ENCODE results near the gene GNG11. TPM values are rescaled to one million over a fixed set of nuclear protein-coding genes. Genes with fewer than 3 reads are reported as not detected.

GNG11 gene
- total RNA-seq, 1 donor from 2014 or later: 170 TPM

DNA sequence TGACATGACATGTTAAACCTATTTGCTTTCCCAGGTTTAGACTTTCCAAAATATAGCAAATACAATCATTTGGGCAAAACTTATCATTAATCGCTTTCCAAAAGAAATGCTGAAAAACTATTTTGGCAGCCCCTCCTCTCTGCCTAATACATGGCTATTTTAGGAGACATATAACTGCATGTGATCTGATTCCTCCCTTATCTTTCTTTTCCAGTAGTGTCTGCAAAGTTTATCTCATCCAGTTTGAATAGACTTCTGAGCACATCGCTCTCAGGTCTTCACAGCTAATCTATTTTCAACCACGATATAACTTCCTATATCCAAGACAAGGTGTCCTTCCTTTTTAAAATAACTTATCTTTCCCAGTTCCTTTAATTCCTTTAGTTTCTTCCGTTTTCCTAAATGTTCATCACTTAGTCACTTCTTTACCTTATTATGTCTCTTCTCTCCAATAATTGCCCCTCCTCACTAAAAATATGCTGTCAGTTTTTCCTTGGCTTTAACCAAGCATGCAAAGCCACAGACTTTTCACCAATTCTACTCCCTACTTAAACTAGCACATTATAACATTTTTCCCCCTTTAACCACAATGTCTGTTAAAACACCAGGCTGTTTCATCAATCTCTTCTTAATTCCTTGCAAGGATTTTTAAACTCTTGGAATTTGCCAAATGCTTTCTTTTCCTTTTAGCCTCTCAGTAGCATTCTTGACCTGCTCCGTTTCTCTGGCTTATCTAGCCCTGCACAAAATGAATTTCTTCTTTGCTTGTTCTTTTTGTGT lies 24.4 kb downstream of the GNG11 start:
- no peak for DNase-seq (ENCODE audit: low read depth, low spot score)

DNA sequence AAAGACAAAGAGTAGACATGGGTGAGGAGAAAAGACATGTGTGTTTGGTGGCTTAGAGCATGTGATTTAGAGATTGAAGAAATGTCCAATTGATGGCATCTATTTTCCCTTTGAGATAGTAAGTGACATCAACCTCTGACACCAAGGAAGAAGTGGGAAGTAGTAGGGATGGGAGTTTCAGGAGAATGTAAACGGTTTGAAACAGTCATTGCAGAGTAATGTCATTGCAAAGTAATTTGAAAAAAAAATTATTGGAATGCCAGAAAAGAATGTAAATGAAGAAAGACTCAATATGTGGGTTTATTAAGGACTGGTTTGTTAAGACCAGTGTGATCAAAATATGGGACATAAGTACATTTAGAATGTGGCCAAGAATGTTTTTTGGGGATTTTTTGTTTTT lies 26.6 kb downstream of the GNG11 start:
- DNase-seq (ENCODE audit: low read depth, low spot score): no peak

DNA sequence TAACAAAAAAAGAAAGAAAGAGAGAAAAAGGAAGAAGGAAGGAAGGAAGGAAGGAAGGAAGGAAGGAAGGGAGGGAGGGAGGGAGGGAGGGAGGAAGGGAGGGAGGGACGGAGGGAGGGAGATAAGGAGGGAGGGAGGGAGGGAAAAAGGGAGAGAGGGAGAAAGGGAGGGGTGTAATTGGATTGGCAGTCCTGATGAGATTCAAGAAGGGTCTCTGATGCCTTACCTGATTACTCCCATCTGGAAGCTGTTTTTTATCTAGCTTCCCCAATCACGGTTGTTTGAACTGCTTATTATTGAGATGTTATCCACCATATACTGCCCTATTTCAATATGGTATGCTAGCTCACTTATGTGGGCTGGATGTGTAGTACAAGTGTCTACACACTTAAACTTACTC lies 27.3 kb downstream of the GNG11 start:
- no peak for DNase-seq (ENCODE audit: low read depth, low spot score)

DNA sequence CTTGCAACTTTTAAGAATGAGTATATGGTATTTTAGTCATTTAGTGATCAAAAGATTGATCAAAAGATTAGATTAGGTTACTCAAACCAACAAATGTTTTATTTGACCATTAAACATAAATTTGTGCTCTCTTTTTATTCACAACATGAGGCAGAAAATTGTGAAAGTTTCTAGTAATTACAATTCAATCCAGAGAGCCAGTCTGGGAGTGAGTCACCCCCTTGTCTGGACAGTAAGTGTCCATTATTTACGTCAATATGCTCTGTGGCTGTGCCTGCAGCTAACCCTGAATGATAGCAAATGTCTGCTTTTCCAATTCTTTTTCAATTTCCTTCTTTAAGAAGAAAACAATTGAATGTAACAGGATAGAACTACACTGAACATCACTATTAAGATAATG lies 27.9 kb downstream of the GNG11 start:
- peak; percentile 48 for DNase-seq (ENCODE audit: low read depth, low spot score)

DNA sequence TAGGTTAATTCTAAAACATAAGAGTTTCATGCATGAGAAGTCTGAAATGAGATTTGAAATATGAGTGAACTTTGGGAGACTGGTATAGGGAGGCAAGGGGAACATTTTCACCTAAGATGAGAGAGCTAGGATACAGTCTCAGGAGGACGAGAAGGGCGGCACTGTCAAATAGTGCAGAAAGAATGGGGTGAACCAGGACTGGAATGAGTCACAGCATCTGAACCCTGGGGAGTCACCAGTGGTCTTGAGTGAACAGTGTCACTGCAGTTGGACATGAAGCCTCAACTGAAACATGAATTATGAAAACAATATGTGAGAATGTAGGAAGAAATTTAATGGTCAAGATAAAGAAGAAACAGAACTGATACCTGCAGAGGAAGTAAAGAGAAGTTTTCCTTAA lies 33.8 kb downstream of the GNG11 start:
- DNase-seq (ENCODE audit: low read depth, low spot score): no peak

DNA sequence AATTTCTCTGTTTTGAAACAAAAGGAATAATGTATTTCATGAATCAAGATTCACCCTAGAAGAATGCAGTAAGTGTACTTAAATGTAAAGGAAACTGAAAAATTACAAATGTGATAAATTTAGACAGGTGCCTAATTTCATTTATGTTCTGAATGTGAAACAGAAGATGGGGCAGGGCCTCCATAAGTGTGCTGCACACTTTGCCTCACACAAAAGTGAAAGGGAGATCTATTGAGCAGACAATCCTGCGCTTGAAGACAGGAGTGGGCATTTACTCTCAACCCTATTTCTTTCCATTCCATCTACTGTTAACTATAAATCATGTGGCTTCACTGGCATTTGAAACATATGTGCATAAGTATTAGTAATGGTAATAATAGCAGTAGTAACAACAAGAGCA lies 36.2 kb downstream of the GNG11 start:
- no peak for DNase-seq (ENCODE audit: low read depth, low spot score)

DNA sequence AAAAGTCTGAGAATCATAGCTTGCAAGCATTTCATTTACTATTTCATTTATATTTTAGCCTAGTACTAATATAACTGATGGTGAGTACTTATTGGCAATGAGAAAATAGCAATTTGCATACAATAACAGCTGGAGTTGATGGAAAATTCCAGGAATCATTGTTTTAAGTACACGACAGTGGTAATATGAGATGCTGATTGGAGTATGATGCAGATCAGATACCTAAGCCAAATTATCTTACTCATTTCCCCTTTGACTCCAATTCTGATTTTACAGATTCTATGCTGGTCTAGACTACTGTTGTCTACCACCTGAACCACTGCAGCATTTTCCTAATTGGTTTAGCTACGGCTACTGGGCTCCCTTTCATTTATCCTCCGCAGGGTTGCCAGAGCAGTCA lies 36.7 kb downstream of the GNG11 start:
- peak; percentile 63 for DNase-seq (ENCODE audit: low read depth, low spot score)

DNA sequence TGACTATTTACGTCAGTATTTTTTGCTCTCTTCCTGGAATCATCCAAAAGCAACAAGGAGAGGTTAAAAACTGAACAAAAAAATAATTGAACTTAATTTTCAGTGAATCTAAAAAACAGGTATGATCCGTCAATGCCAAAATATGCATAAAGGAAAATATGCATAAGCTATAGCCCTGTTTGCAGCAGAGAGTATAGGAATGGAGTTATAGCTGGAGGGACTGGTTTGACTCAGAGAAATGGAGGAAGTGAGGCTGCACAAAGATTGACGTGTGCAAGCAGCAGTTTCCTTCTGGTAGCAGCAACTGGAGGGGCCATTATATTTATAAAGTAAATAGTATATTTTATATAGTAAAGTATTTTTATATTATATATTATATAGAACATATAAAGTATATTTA lies 37.1 kb downstream of the GNG11 start:
- DNase-seq (ENCODE audit: low read depth, low spot score): no peak

DNA sequence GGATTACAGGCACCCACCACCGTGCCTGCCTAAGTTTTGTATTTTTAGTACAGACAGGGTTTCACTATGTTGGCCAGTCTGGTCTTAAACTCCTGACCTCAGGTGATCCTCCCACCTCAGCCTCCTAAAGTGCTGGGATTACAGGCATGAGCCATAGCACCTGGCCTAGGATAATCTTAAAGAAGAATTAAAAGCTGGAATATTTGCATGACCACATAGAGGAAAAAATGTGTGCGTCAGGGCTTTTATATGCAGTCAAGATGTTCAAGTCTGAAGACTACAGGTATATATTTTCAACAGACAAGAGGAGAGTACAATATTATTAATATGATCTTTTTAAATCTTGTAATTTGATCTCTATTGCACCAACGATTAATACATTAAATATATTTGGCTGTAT lies 39.5 kb downstream of the GNG11 start:
- no peak for DNase-seq (ENCODE audit: low read depth, low spot score)

DNA sequence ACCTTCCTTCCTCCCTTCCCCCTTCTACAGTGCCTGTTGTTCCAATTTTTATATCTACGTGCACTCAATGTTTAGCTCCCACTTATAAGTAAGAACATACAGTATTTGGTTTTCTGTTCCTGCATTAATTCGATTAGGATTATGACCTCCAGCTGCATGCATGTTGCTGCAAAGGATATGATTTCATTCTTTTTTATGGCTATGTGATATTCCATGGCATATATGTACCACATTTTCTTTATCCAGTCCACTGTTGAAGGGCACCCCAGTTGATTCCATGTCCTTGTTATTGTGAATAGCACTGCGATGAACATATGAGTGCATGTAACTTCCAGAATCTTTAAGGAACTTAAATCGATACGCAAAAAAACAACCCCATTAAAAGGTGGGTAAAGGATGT lies 42.7 kb downstream of the GNG11 start:
- no peak for DNase-seq (ENCODE audit: low read depth, low spot score)

DNA sequence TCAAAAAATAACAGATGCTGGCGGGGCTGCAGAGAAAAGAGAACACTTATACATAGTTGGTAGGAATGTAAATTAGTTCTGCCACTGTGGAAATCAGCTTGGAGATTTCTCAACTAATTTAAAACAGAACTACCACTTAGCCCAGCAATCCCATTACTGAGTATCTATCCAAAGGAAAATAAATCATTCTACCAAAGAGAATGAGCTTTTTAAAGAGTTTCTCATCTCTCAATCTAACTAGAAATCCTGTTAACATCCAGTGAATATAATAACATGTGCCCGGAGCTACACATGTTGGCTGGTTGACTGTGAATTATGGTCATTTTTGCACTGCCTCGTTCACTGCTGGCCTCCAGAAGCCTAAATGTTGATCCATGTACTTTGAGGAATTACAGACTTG lies 43.3 kb downstream of the GNG11 start:
- no peak for DNase-seq (ENCODE audit: low read depth, low spot score)

DNA sequence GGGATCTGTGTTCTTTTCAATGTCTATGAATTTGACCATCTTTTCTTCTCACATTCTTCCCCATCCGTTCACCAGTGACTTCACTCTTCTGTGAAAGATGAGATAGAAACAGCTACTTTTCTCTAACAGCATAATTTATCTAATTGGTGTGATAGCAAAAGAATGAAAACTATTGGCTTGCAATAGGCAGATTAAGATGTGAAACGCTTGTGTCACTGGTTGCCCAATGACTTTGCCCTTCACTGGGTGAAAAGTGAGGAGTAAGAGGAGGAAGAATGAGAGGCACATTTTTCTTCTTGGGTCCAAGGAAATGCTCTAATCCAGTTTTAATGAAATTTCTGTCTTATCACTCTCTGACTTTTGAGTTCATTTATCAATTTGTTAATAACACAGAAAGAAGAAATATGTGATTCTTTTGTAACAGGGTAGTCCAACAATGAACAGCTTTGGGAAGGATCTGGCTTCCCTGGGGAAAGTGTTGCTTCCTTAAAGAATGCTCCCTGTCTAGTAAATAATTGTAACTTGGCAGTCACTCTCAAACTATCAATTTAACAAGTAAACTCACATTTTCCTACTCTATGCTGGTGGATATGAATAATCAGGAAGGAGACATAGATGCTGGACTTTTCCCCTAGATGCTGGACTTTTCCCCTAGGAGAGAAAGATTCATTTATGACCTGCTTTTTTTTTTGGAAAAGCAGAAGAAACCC lies 47.5 kb downstream of the GNG11 start:
- DNase-seq (ENCODE audit: low read depth, low spot score): no peak

DNA sequence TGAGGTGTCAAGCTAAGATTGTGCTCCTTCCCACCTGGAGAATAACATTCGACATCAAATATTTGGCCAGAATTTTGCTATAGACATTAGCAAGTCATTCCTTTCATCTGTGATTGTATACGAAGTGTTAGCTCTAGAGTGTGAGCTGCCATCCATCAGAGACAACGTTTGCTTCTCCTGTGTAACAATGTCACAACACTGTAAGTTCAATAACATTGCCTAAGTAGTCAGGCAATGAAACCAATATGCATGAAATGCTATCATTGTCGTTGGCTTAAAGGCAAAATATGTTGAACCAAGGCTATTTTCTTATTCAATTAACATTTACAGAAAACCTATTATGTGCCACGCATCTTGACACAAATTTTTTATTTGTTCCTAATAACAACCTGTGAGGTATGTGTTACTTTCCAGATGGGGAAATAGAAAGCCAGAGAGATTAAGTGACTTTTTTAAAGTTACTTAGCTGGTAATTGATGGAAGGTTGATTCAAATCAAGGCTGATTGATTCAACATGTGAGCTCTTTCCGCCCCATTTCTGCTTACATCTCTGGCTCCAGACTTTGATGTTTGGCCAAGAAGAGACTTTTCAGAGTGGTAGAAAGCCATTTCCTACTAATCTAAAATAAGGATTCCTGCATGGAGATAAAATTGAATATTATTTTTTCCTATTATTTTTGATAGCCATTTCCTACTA lies 50.6 kb downstream of the GNG11 start:
- DNase-seq (ENCODE audit: low read depth, low spot score): no peak

DNA sequence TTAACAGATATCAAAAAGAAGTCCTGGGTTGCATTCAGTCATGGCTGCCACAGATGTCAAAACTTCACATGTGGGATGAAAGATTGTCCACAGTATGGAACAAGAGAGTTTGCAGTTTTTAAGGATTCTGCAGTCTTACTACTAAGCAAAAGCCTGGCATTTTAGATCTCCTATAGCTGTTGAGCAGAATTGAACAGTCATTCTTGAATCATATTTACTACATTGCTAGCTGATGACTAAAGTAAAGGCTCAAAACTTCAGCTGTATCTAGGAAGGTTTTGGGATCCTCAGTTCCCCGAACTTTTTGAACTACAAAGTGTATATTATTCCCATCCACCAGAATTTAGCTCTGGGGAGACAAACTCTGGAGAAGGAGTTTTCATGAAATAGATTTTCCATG lies 51.6 kb downstream of the GNG11 start:
- DNase-seq (ENCODE audit: low read depth, low spot score): no peak

DNA sequence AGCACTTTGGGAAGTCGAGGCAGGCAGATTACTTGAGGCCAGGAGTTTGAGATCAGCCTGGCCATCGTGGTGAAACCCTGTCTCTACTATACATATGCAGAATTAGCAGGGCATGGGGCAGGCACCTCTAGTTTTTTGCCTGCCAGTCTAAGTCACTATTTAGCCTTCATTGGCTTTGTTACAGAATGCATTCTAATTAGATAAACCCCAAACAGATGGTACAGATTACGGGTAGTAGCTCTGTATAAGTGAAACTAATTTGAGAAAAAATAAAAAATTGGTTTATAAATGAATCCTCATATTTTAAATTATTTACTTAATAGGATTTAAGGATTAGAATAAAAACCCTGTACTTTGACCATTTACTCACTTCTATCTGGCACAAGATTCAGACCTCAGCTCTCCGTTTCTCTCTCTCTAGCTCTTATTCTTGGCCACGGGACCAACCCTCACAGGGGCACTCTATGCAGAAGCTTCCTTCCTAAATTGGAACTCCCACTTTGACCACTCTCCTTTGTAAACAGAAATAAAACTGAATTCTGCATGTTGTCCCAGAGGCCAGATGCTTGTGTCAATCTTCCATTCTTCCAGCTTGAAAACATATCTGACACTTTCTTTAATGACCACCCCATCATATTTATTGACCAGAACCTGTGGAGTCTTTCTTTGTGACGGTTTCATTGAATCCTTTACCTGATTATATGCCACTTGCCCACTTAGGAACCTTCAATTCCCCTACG lies 55.8 kb downstream of the GNG11 start:
- DNase-seq (ENCODE audit: low read depth, low spot score): no peak

Other genes starting within 250 kb of the GNG11 start
- 16.4 and 79.2 TPM in 2 replicates for gene TFPI2, start 31.0 kb upstream of the GNG11 start, total RNA-seq
- not detected in 2 replicates for gene GNGT1, start 15.2 kb upstream of the GNG11 start, total RNA-seq
- gene BET1, start 82.6 kb downstream of the GNG11 start, total RNA-seq: 19.3 and 27.6 TPM in 2 replicates